Esophagus squamous epithelium (tissue), 4 donors: ENCODE results near the gene SCIN.

Experiments
- CTCF ChIP-seq, 6 experiments: fragments of 450-650 bp in 4 of 6; fragments of 200-600 bp in 2 of 6; sonication (generic) in 2 of 6; IDR thresholded peaks; one replicate each; pipeline ENCODE4 v1.5.1; 2016 to 2019; ENCODE audit warnings: antibody characterized with exemption in 6 of 6, mild to moderate bottlenecking in 4 of 6, moderate library complexity in 4 of 6
- POLR2A ChIP-seq, 4 donors: fragments of 450-650 bp; IDR thresholded peaks; one replicate each; pipeline ENCODE4 v1.6.1; 2017; ENCODE audit warnings: antibody characterized with exemption in 4 of 4, mild to moderate bottlenecking in 4 of 4, moderate library complexity in 3 of 4

DNA sequence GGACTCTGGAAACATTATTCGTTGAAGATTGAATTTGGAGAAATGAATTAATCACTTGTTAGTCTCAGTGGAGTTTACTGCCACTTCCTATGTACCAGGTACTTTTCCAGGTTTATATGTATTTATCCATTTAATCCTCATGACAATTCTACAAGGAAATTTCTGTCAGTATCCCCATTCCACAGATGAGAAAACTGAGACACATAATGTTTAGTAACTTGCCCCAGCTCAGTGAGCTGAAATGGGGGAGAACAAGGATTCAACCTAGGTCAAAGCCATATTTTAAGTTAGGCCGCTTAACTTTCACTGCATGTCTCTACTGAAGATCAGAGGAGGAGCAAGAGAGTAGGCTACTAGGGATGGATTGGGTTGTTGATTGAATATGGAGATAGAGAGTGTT, 4.6 kb upstream of the SCIN start:
- no peak for TF ChIP-seq CTCF (IDR thresholded peaks at IDR 0.05)
- TF ChIP-seq POLR2A (IDR thresholded peaks at IDR 0.05) = no peak
